Measurements from ENCODE around the gene PKN1.

DNA sequence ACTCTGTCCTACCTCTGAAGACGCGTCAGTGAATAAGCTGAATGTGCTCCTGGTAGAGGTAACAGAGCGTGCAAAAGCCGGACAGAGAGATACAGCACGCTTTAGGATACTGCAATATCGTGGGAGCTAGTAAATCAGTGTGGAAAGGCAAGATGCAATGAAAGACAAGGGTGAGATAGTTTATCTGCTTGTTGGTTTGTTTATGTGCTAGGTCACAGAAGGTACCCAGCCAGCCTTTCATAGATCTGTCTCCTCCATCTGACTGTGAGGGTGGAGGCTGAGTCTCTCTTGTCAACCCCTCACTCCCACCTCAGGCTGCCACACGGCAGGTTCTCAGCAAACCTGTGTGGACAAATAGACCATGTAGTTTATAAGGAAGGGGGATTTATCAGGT lies 63.7 kb downstream of the PKN1 start:
- TF ChIP-seq, protein P1, sequence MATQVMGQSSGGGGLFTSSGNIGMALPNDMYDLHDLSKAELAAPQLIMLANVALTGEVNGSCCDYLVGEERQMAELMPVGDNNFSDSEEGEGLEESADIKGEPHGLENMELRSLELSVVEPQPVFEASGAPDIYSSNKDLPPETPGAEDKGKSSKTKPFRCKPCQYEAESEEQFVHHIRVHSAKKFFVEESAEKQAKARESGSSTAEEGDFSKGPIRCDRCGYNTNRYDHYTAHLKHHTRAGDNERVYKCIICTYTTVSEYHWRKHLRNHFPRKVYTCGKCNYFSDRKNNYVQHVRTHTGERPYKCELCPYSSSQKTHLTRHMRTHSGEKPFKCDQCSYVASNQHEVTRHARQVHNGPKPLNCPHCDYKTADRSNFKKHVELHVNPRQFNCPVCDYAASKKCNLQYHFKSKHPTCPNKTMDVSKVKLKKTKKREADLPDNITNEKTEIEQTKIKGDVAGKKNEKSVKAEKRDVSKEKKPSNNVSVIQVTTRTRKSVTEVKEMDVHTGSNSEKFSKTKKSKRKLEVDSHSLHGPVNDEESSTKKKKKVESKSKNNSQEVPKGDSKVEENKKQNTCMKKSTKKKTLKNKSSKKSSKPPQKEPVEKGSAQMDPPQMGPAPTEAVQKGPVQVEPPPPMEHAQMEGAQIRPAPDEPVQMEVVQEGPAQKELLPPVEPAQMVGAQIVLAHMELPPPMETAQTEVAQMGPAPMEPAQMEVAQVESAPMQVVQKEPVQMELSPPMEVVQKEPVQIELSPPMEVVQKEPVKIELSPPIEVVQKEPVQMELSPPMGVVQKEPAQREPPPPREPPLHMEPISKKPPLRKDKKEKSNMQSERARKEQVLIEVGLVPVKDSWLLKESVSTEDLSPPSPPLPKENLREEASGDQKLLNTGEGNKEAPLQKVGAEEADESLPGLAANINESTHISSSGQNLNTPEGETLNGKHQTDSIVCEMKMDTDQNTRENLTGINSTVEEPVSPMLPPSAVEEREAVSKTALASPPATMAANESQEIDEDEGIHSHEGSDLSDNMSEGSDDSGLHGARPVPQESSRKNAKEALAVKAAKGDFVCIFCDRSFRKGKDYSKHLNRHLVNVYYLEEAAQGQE (IDR thresholded peaks at IDR 0.05) = no peak
- TF ChIP-seq SP1 (IDR thresholded peaks at IDR 0.05) (no peak), RAD21 (IDR thresholded peaks at IDR 0.05) (no peak), TAF1 (conservative IDR thresholded peaks at IDR 0.05) (no peak), JUND (IDR thresholded peaks at IDR 0.05) (no peak), FOXA2 (IDR thresholded peaks at IDR 0.05) (no peak), HNF4G (IDR thresholded peaks at IDR 0.05) (no peak)
- TF ChIP-seq, protein P2, sequence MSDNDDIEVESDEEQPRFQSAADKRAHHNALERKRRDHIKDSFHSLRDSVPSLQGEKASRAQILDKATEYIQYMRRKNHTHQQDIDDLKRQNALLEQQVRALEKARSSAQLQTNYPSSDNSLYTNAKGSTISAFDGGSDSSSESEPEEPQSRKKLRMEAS (IDR thresholded peaks at IDR 0.05) = no peak
- TF ChIP-seq, protein P3, sequence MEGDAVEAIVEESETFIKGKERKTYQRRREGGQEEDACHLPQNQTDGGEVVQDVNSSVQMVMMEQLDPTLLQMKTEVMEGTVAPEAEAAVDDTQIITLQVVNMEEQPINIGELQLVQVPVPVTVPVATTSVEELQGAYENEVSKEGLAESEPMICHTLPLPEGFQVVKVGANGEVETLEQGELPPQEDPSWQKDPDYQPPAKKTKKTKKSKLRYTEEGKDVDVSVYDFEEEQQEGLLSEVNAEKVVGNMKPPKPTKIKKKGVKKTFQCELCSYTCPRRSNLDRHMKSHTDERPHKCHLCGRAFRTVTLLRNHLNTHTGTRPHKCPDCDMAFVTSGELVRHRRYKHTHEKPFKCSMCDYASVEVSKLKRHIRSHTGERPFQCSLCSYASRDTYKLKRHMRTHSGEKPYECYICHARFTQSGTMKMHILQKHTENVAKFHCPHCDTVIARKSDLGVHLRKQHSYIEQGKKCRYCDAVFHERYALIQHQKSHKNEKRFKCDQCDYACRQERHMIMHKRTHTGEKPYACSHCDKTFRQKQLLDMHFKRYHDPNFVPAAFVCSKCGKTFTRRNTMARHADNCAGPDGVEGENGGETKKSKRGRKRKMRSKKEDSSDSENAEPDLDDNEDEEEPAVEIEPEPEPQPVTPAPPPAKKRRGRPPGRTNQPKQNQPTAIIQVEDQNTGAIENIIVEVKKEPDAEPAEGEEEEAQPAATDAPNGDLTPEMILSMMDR (IDR thresholded peaks at IDR 0.05; ENCODE audit: low read depth, low read length, missing input control) = no peak
- TF ChIP-seq, protein P4, sequence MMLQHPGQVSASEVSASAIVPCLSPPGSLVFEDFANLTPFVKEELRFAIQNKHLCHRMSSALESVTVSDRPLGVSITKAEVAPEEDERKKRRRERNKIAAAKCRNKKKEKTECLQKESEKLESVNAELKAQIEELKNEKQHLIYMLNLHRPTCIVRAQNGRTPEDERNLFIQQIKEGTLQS (IDR thresholded peaks at IDR 0.05) = no peak

All from liver (tissue), 3 donors.